ENCODE data around the gene EPC2.

DNA sequence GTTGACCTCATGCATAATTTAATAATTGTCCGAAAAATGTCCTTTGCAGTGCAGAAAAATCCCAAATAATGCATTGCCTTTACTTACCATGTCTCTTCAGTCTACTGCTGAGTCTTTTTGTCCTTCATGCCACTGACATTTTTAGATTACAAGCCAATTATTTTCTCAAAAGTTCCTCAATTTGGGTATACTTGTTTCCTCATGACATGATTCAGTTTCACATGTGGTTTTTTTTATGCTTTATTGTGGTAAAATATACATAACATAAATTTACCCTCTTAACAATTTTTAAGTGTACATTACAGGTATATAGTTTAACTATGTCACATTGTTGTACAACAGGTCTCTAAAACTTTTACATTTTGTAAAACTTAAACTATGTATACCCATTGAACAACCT, 81.0 kb downstream of the EPC2 start:
- TF ChIP-seq EZH2 (IDR thresholded peaks at IDR 0.05; ENCODE audit: low read depth, low read length, severe bottlenecking) (no peak), CTCF (IDR thresholded peaks at IDR 0.05; ENCODE audit: control extremely low read depth in 1 of 3, insufficient read depth in 1 of 3, low read depth in 1 of 3, low read length in 3 of 3) (no peak), CEBPB (IDR thresholded peaks at IDR 0.05; ENCODE audit: low read depth, low read length) (no peak), CREB1 (IDR thresholded peaks at IDR 0.05) (no peak), YY1 (IDR thresholded peaks at IDR 0.05; ENCODE audit: low read depth, low read length) (no peak)

Data from H1 (cell line).